ENCODE measurements around the gene ST7.

DNA sequence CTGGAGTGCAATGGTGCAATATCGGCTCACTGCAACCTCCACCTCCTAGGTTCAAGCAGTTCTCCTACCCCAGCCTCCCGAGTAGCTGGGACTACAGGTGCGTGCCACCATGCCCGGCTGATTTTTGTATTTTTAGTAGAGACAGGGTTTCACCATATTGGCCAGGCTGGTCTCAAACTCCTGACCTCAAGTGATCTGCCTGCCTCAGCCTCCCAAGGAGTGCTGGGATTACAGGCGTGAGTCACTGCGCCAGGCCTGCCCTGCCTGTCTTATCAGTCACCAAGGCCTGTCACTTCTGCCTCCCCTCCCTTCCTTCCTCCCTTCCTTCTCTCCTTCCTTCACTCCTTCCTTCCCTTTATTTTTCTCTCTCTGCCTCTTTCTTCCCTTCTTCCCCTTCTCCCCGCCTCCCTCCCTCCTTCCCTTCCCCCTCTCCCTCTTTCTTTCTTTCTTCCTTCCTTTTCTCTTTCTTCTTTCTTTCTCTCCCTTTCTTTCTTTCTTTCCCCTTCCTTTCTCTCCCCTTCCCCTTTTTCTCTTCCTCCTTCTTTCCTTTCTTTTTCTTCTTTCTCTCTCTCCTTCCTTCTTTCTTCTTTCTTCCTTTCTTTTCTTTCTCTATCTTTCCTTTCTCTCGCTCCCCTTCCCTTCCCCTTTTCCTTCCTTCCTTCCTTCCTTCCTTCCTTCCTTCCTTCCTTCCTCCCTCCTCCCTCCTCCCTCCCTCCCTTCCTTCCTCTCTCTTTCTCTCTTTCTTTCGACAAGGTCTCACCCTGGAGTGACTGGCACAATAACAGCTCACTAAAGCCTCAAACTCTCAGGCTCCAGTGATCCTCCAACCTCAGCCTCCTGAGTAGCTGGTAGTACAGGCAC, 3.1 kb upstream of the ST7 start:
- TF ChIP-seq, protein P1, sequence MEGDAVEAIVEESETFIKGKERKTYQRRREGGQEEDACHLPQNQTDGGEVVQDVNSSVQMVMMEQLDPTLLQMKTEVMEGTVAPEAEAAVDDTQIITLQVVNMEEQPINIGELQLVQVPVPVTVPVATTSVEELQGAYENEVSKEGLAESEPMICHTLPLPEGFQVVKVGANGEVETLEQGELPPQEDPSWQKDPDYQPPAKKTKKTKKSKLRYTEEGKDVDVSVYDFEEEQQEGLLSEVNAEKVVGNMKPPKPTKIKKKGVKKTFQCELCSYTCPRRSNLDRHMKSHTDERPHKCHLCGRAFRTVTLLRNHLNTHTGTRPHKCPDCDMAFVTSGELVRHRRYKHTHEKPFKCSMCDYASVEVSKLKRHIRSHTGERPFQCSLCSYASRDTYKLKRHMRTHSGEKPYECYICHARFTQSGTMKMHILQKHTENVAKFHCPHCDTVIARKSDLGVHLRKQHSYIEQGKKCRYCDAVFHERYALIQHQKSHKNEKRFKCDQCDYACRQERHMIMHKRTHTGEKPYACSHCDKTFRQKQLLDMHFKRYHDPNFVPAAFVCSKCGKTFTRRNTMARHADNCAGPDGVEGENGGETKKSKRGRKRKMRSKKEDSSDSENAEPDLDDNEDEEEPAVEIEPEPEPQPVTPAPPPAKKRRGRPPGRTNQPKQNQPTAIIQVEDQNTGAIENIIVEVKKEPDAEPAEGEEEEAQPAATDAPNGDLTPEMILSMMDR (IDR thresholded peaks at IDR 0.05) = no peak
- TF ChIP-seq EZH2 (IDR thresholded peaks at IDR 0.05; ENCODE audit: borderline replicate concordance, insufficient read depth, low read depth, low read length, poor library complexity, severe bottlenecking) = no peak
